Measurements from ENCODE around the gene ACTG1.

ACTG1 gene

GRCh38 chr17:81498953-81499600 is 13.5 kb downstream of the ACTG1 start:
- no peak for DNase-seq (ENCODE audit: low read depth)

- DNase-seq (ENCODE audit: low read depth): no peak
Observed at GRCh38 chr17:81494626-81495377, 17.8 kb downstream of the ACTG1 start.

- DNase-seq (ENCODE audit: low read depth): no peak
Observed at GRCh38 chr17:81493198-81494038, 19.2 kb downstream of the ACTG1 start.

GRCh38 chr17:81492706-81493105 is 19.9 kb downstream of the ACTG1 start:
- no peak for DNase-seq (ENCODE audit: low read depth)

GRCh38 chr17:81492202-81492601 is 20.4 kb downstream of the ACTG1 start:
- DNase-seq (ENCODE audit: low read depth): no peak

GRCh38 chr17:81491761-81492160 is 20.8 kb downstream of the ACTG1 start:
- no peak for DNase-seq (ENCODE audit: low read depth)

- DNase-seq (ENCODE audit: low read depth): no peak
Observed at GRCh38 chr17:81491181-81491581, 21.4 kb downstream of the ACTG1 start.

- DNase-seq (ENCODE audit: low read depth): no peak
Observed at GRCh38 chr17:81489998-81490992, 22.3 kb downstream of the ACTG1 start.

GRCh38 chr17:81489012-81489997 is 23.3 kb downstream of the ACTG1 start:
- DNase-seq (ENCODE audit: low read depth): no peak

GRCh38 chr17:81488276-81488860 is 24.2 kb downstream of the ACTG1 start:
- DNase-seq (ENCODE audit: low read depth): no peak

- DNase-seq (ENCODE audit: low read depth): peak; percentile 66
Observed at GRCh38 chr17:81487487-81488275, 24.9 kb downstream of the ACTG1 start.

GRCh38 chr17:81487089-81487486 is 25.5 kb downstream of the ACTG1 start:
- no peak for DNase-seq (ENCODE audit: low read depth)

GRCh38 chr17:81486199-81486810 is 26.3 kb downstream of the ACTG1 start:
- DNase-seq (ENCODE audit: low read depth): no peak

- DNase-seq (ENCODE audit: low read depth): peak; percentile 77
Observed at GRCh38 chr17:81484195-81484979, 28.2 kb downstream of the ACTG1 start.

GRCh38 chr17:81483862-81484194 is 28.8 kb downstream of the ACTG1 start:
- DNase-seq (ENCODE audit: low read depth): no peak

GRCh38 chr17:81483085-81483861 is 29.3 kb downstream of the ACTG1 start:
- no peak for DNase-seq (ENCODE audit: low read depth)

GRCh38 chr17:81482673-81483072 is 29.9 kb downstream of the ACTG1 start:
- DNase-seq (ENCODE audit: low read depth): no peak
